ENCODE measurements around the gene HEATR1. TPM values are rescaled to one million over a fixed set of nuclear protein-coding genes. Genes with fewer than 3 reads are reported as not detected.

Gene HEATR1
- total RNA-seq, 1 donor from 2014 or later, result 34.6 TPM

- H3K4me3 Mint-ChIP-seq (ENCODE audit: unreplicated experiment), result no peak overlapping the region
- DNase-seq (ENCODE audit: extremely low spot score, unreplicated experiment), result no peak
- H3K27ac Mint-ChIP-seq (ENCODE audit: unreplicated experiment), result no peak overlapping the region
- no peaks in the 10 kb centered on the region for H3K9me3 Mint-ChIP-seq (ENCODE audit: unreplicated experiment)
- H3K27me3 Mint-ChIP-seq (ENCODE audit: unreplicated experiment), result no peaks in the 10 kb centered on the region
- no peaks in the 10 kb centered on the region for H3K36me3 Mint-ChIP-seq (ENCODE audit: unreplicated experiment)
- TF ChIP-seq CTCF (IDR thresholded peaks at IDR 0.05), result no peak
- H3K4me1 Mint-ChIP-seq (ENCODE audit: unreplicated experiment), result no peaks in the 10 kb centered on the region
Measured at GRCh38 chr1:236638945-236639344, 34.6 kb upstream of the HEATR1 start.

- DNase-seq (ENCODE audit: extremely low spot score, unreplicated experiment), result no peak
- Mint-ChIP-seq H3K9me3 (ENCODE audit: unreplicated experiment) (no peaks in the 10 kb centered on the region), H3K4me3 (ENCODE audit: unreplicated experiment) (no peak overlapping the region), H3K27me3 (ENCODE audit: unreplicated experiment) (no peaks in the 10 kb centered on the region), H3K4me1 (ENCODE audit: unreplicated experiment) (no peaks in the 10 kb centered on the region), H3K36me3 (ENCODE audit: unreplicated experiment) (no peaks in the 10 kb centered on the region), H3K27ac (ENCODE audit: unreplicated experiment) (no peak overlapping the region)
- TF ChIP-seq CTCF (IDR thresholded peaks at IDR 0.05), result no peak
Measured at GRCh38 chr1:236636017-236636416, 31.7 kb upstream of the HEATR1 start.

GRCh38 chr1:236627727-236628408, 23.6 kb upstream of the HEATR1 start:
- no peak for TF ChIP-seq CTCF (IDR thresholded peaks at IDR 0.05)
- Mint-ChIP-seq H3K9me3 (ENCODE audit: unreplicated experiment) (no peaks in the 10 kb centered on the region), H3K4me3 (ENCODE audit: unreplicated experiment) (no peak overlapping the region), H3K27ac (ENCODE audit: unreplicated experiment) (no peak overlapping the region), H3K27me3 (ENCODE audit: unreplicated experiment) (no peaks in the 10 kb centered on the region), H3K4me1 (ENCODE audit: unreplicated experiment) (no peaks in the 10 kb centered on the region), H3K36me3 (ENCODE audit: unreplicated experiment) (no peaks in the 10 kb centered on the region)
- no peak for DNase-seq (ENCODE audit: extremely low spot score, unreplicated experiment)

- H3K27me3 Mint-ChIP-seq (ENCODE audit: unreplicated experiment), result peaks cover 17% of the 10 kb centered on the region
- no peak for DNase-seq (ENCODE audit: extremely low spot score, unreplicated experiment)
- no peaks in the 10 kb centered on the region for H3K4me1 Mint-ChIP-seq (ENCODE audit: unreplicated experiment)
- H3K36me3 Mint-ChIP-seq (ENCODE audit: unreplicated experiment), result no peaks in the 10 kb centered on the region
- H3K4me3 Mint-ChIP-seq (ENCODE audit: unreplicated experiment), result no peak overlapping the region
- no peak overlapping the region for H3K27ac Mint-ChIP-seq (ENCODE audit: unreplicated experiment)
- TF ChIP-seq CTCF (IDR thresholded peaks at IDR 0.05), result no peak
- H3K9me3 Mint-ChIP-seq (ENCODE audit: unreplicated experiment), result peaks cover 4% of the 10 kb centered on the region
Measured at GRCh38 chr1:236623371-236624166, 19.3 kb upstream of the HEATR1 start.

- H3K27ac Mint-ChIP-seq (ENCODE audit: unreplicated experiment), result no peak overlapping the region
- H3K9me3 Mint-ChIP-seq (ENCODE audit: unreplicated experiment), result peaks cover 4% of the 10 kb centered on the region
- no peak overlapping the region for H3K4me3 Mint-ChIP-seq (ENCODE audit: unreplicated experiment)
- no peaks in the 10 kb centered on the region for H3K36me3 Mint-ChIP-seq (ENCODE audit: unreplicated experiment)
- no peak for TF ChIP-seq CTCF (IDR thresholded peaks at IDR 0.05)
- no peak for DNase-seq (ENCODE audit: extremely low spot score, unreplicated experiment)
- H3K27me3 Mint-ChIP-seq (ENCODE audit: unreplicated experiment), result peaks cover 22% of the 10 kb centered on the region
- no peaks in the 10 kb centered on the region for H3K4me1 Mint-ChIP-seq (ENCODE audit: unreplicated experiment)
Measured at GRCh38 chr1:236622407-236622806, 18.1 kb upstream of the HEATR1 start.

Data from osteocyte (in vitro differentiated cells).